T-helper 2 cell (primary cell): Measurements from ENCODE around the gene SH2D3A.

ENCODE experiments used
- DNase-seq, 5 experiments: peaks; one replicate each; pipeline versions ENCODE4 v3.0.0 to v3.0.0-alpha.2; 2012 to 2022

Gene SH2D3A

GRCh38 chr19:6736917-6737283 lies 30.3 kb downstream of the SH2D3A start:
- DNase-seq, result peak in 1 of 5 experiments; percentile 17

- DNase-seq, result peak in 4 of 5 experiments; percentile 48 to 93 (median 63)
Measured at GRCh38 chr19:6736169-6736916, 30.9 kb downstream of the SH2D3A start.

GRCh38 chr19:6735181-6735911 lies 31.9 kb downstream of the SH2D3A start:
- no peak for DNase-seq

GRCh38 chr19:6734096-6734696 lies 33.0 kb downstream of the SH2D3A start:
- no peak for DNase-seq

- DNase-seq, result peak in 1 of 5 experiments; percentile 35
Measured at GRCh38 chr19:6733338-6734095, 33.7 kb downstream of the SH2D3A start.

- no peak for DNase-seq
Measured at GRCh38 chr19:6732803-6733337, 34.4 kb downstream of the SH2D3A start.

- DNase-seq, result no peak
Measured at GRCh38 chr19:6731822-6732221, 35.4 kb downstream of the SH2D3A start.

- no peak for DNase-seq
Measured at GRCh38 chr19:6730941-6731670, 36.1 kb downstream of the SH2D3A start.

- DNase-seq, result peak in 2 of 5 experiments; percentile 36 to 50
Measured at GRCh38 chr19:6730153-6730804, 37.0 kb downstream of the SH2D3A start.

GRCh38 chr19:6729573-6730152 lies 37.6 kb downstream of the SH2D3A start:
- DNase-seq, result no peak

- DNase-seq, result no peak
Measured at GRCh38 chr19:6728346-6728745, 38.9 kb downstream of the SH2D3A start.

GRCh38 chr19:6725513-6726231 lies 41.6 kb downstream of the SH2D3A start:
- no peak for DNase-seq

GRCh38 chr19:6724631-6725492 lies 42.4 kb downstream of the SH2D3A start:
- no peak for DNase-seq

- no peak for DNase-seq
Measured at GRCh38 chr19:6723738-6724137, 43.5 kb downstream of the SH2D3A start.

GRCh38 chr19:6723108-6723618 lies 44.1 kb downstream of the SH2D3A start:
- DNase-seq, result no peak

GRCh38 chr19:6721773-6722172 lies 45.5 kb downstream of the SH2D3A start:
- DNase-seq, result no peak

- no peak for DNase-seq
Measured at GRCh38 chr19:6721138-6721474, 46.1 kb downstream of the SH2D3A start.

- no peak for DNase-seq
Measured at GRCh38 chr19:6720369-6721137, 46.7 kb downstream of the SH2D3A start, which contains the start of gene C3. Gene C3 (minus strand): TSS chr19:6720650. CDS start chr19:6720589, 61 bp downstream.
